Kidney capillary endothelial cell (primary cell): ENCODE data around the gene GARIN1A.
A peak's percentile ranks its signal among the peaks of the same experiment; 100 is the strongest.
"Not testable (repeated sequence)": the region's sequence is repeated elsewhere in the genome, so short reads cannot be mapped to it uniquely, and the experiment has no call there.

Experiments
- DNase-seq: peaks from one replicate; pipeline ENCODE4 v3.0.0-alpha.2; 2018; ENCODE audit warnings: low spot score

Gene GARIN1A

GRCh38 chr7:128683738-128684137 lies 11.6 kb downstream of the GARIN1A start:
- DNase-seq = not testable (repeated sequence)

- DNase-seq = no peak
These were observed 15.0 kb downstream of the GARIN1A start for GRCh38 chr7:128687131-128687530.

- DNase-seq = no peak
These were observed 16.4 kb downstream of the GARIN1A start for GRCh38 chr7:128688492-128688891.

- not testable (repeated sequence) for DNase-seq
These were observed 17.3 kb downstream of the GARIN1A start for GRCh38 chr7:128689161-128689935.

- no peak for DNase-seq
These were observed 19.1 kb downstream of the GARIN1A start for GRCh38 chr7:128691227-128691626.

- DNase-seq = no peak
These were observed 20.7 kb downstream of the GARIN1A start for GRCh38 chr7:128692623-128693270.

GRCh38 chr7:128693373-128694015 lies 21.4 kb downstream of the GARIN1A start:
- DNase-seq = no peak

GRCh38 chr7:128694738-128695137 lies 22.6 kb downstream of the GARIN1A start:
- DNase-seq = no peak

GRCh38 chr7:128697302-128697905 lies 25.3 kb downstream of the GARIN1A start:
- DNase-seq = peak; percentile 28

- no peak for DNase-seq
These were observed 27.2 kb downstream of the GARIN1A start for GRCh38 chr7:128699196-128699712.

GRCh38 chr7:128699895-128700294 lies 27.8 kb downstream of the GARIN1A start:
- DNase-seq = no peak

- DNase-seq = no peak
These were observed 29.1 kb downstream of the GARIN1A start for GRCh38 chr7:128701062-128701785.

- no peak for DNase-seq
These were observed 31.6 kb downstream of the GARIN1A start for GRCh38 chr7:128703609-128704241.

GRCh38 chr7:128705891-128706333 lies 33.8 kb downstream of the GARIN1A start:
- no peak for DNase-seq

GRCh38 chr7:128707752-128708151 lies 35.7 kb downstream of the GARIN1A start:
- DNase-seq = no peak

- DNase-seq = no peak
These were observed 36.1 kb downstream of the GARIN1A start for GRCh38 chr7:128708235-128708634.

GRCh38 chr7:128708824-128709223 lies 36.7 kb downstream of the GARIN1A start:
- DNase-seq = no peak

- no peak for DNase-seq
These were observed 38.4 kb downstream of the GARIN1A start for GRCh38 chr7:128710481-128710880.

- DNase-seq = no peak
These were observed 41.7 kb downstream of the GARIN1A start for GRCh38 chr7:128713794-128714193.

- peak; percentile 38 for DNase-seq
These were observed 42.8 kb downstream of the GARIN1A start for GRCh38 chr7:128714701-128715495.
